ENCODE data around the gene HRC.

Gene HRC

GRCh38 chr19:49160450-49161189 lies 5.4 kb upstream of the HRC start:
- in situ Hi-C loops (cut with MboI; ENCODE audit: low sequenced_read_pairs, unreplicated experiment), result no loop called here
- TF ChIP-seq CTCF (IDR thresholded peaks at IDR 0.05; ENCODE audit: borderline replicate concordance, control extremely low read depth, extremely low read depth, insufficient read depth, missing control alignments), result no peak
- DNase-seq (ENCODE audit: low spot score), result peak; percentile 17

GRCh38 chr19:49157445-49158224 lies 2.4 kb upstream of the HRC start, which contains the start of gene TRPM4:
Gene TRPM4 (plus strand): TSS chr19:49157792. CDS start chr19:49157867, 75 bp downstream.
- peak; percentile 62 for DNase-seq (ENCODE audit: low spot score)
- in situ Hi-C loops (cut with MboI; ENCODE audit: low sequenced_read_pairs, unreplicated experiment), result no loop called here
- TF ChIP-seq CTCF (IDR thresholded peaks at IDR 0.05; ENCODE audit: borderline replicate concordance, control extremely low read depth, extremely low read depth, insufficient read depth, missing control alignments), result no peak

GRCh38 chr19:49155820-49156346 lies 687 bp upstream of the HRC start:
- in situ Hi-C loops (cut with MboI; ENCODE audit: low sequenced_read_pairs, unreplicated experiment), result no loop called here
- no peak for TF ChIP-seq CTCF (IDR thresholded peaks at IDR 0.05; ENCODE audit: borderline replicate concordance, control extremely low read depth, extremely low read depth, insufficient read depth, missing control alignments)
- no peak for DNase-seq (ENCODE audit: low spot score)

GRCh38 chr19:49154279-49154678 lies 917 bp downstream of the HRC start:
- in situ Hi-C loops (cut with MboI; ENCODE audit: low sequenced_read_pairs, unreplicated experiment), result no loop called here
- DNase-seq (ENCODE audit: low spot score), result no peak
- TF ChIP-seq CTCF (IDR thresholded peaks at IDR 0.05; ENCODE audit: borderline replicate concordance, control extremely low read depth, extremely low read depth, insufficient read depth, missing control alignments), result no peak

GRCh38 chr19:49153167-49153809 lies 1.9 kb downstream of the HRC start:
- in situ Hi-C loops (cut with MboI; ENCODE audit: low sequenced_read_pairs, unreplicated experiment), result no loop called here
- TF ChIP-seq CTCF (IDR thresholded peaks at IDR 0.05; ENCODE audit: borderline replicate concordance, control extremely low read depth, extremely low read depth, insufficient read depth, missing control alignments), result no peak
- no peak for DNase-seq (ENCODE audit: low spot score)

GRCh38 chr19:49152119-49152550 lies 3.1 kb downstream of the HRC start:
- in situ Hi-C loops (cut with MboI; ENCODE audit: low sequenced_read_pairs, unreplicated experiment), result no loop called here
- DNase-seq (ENCODE audit: low spot score), result no peak
- TF ChIP-seq CTCF (IDR thresholded peaks at IDR 0.05; ENCODE audit: borderline replicate concordance, control extremely low read depth, extremely low read depth, insufficient read depth, missing control alignments), result no peak

Data from GM13976 (cell line).